Measurements from ENCODE around the gene NTF3. TPM values are rescaled to one million over a fixed set of nuclear protein-coding genes. Genes with fewer than 3 reads are reported as not detected.

NTF3 gene
- total RNA-seq, 4 donors from 2014 or later, result 0.18 to 0.23 TPM; not detected in 2

DNA sequence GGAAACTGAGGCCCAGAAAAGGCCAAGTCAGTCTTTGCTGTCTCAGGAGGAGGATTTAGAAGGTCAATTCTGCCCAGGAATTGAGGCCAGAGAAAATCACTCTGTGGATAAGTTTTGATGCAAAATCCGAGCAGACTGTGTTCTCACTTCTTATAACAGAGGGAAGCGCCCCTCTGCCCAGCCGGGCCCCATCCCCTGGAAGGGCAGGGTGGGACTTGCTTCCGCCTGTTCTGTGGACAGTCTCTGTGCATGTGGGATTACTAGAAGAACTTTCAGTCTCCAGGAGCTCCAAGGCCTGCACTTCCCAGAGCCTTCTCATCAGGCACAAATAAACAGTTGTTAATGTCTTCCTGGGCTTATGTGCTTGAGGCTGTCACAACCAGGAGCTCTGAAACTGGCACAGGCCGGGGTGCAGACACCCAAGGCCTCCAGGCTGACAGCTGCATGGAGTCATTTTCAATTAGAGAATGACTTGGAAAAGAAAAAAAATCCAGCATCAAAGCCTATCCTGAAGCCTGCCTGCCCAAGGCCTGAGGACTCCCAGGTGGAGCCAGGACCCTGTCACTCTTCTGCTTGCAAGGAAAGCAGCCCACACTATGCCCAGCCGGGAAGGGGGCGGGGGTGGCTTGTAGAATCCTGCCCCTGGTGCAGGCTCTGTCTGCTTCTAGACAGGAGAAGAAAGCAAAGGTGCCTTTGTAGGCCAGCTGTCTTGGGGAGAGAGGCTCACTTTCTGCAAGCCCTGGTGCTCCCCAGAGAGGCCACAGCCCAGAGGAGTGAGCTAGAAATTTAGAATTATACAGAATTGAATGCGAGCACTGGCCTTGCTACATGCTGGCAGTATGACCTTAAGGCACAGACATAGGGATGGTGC lies 84.7 kb downstream of the NTF3 start:
- no peak for ATAC-seq
- intact Hi-C loops (cut with DNase I; ENCODE audit: low total_unique reads) (no loop called here), in situ Hi-C loops (cut with MboI; ENCODE audit: low sequenced_read_pairs in 4 of 4) (no loop called here)
- TF ChIP-seq, protein P1, sequence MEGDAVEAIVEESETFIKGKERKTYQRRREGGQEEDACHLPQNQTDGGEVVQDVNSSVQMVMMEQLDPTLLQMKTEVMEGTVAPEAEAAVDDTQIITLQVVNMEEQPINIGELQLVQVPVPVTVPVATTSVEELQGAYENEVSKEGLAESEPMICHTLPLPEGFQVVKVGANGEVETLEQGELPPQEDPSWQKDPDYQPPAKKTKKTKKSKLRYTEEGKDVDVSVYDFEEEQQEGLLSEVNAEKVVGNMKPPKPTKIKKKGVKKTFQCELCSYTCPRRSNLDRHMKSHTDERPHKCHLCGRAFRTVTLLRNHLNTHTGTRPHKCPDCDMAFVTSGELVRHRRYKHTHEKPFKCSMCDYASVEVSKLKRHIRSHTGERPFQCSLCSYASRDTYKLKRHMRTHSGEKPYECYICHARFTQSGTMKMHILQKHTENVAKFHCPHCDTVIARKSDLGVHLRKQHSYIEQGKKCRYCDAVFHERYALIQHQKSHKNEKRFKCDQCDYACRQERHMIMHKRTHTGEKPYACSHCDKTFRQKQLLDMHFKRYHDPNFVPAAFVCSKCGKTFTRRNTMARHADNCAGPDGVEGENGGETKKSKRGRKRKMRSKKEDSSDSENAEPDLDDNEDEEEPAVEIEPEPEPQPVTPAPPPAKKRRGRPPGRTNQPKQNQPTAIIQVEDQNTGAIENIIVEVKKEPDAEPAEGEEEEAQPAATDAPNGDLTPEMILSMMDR (IDR thresholded peaks at IDR 0.05 in 4 of 5, conservative IDR thresholded peaks at IDR 0.05 in 1 of 5), result no peak
- no peak for TF ChIP-seq POLR2A (IDR thresholded peaks at IDR 0.05)
- Histone ChIP-seq H3K36me3 (no peaks in the 10 kb centered on the region), H3K9me3 (no peaks in the 10 kb centered on the region), H3K4me1 (peaks cover 0 to 3% of the 10 kb centered on the region in 2 donors), H3K27ac (no peak overlapping the region), H3K4me3 (no peak overlapping the region), H3K27me3 (peaks cover 0 to 5% (median 0%) of the 10 kb centered on the region in 3 donors)
- no peak for DNase-seq

DNA sequence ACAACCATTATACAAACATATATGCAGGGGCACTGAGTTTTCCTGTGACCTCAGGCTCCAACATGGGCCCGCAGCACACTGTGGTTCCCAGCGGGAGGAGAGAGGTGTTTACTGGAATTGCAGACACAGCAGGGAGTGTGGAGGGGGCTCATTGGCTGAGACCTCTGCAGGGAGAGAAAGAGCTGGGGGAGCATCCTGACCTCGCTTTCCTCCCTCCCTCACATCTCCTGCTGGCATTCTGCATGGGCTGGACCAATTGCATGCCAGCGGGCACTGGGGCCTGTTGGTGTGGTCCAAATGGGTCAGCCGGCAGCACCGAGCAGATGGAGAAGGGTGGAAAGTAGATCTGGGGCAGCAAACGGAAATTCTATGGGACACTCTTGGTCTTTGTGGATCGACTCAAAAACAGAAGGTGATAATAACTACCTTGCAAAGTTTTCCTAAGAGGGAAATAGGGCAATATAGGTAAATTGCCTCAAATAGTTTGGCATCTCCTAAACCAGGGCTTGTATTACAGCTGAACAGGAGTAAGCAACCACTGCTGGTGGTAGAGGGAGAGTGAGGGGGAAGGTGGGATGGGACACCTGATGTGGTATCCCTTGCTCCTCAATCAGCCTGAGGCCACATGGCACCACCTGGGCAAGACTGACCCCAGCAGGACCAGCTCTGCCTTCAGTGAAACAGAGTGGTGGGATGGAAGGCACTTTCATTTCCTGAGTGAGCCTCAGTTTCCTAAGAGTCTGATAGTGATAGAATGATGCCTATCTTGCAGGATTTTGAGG lies 86.9 kb downstream of the NTF3 start:
- intact Hi-C loops (cut with DNase I; ENCODE audit: low total_unique reads), result no loop called here
- DNase-seq, result no peak
- TF ChIP-seq, protein P1 (IDR thresholded peaks at IDR 0.05 in 4 of 5, conservative IDR thresholded peaks at IDR 0.05 in 1 of 5), result no peak
- TF ChIP-seq POLR2A (IDR thresholded peaks at IDR 0.05), result no peak

DNA sequence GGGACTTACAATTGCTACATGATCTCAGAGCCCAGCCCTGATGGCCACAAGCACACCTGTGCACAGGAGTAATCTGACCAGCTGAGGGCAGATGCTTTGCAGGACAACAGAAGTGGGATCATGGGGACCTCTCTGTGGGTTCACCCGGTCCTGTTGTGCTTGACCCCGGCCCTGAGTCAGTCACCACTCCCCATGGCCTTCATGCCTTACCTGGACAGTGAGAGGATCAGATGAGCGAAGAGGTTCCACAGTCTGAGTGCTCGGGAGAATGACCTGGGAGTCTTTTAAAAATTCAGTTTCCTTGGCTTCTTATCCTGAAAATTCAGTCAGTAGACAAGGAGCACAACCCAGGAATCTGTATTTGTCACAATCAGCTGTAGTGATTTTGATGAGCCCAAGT lies 88.1 kb downstream of the NTF3 start:
- Histone ChIP-seq H3K4me1 (no peaks in the 10 kb centered on the region), H3K27me3 (no peaks in the 10 kb centered on the region), H3K36me3 (no peaks in the 10 kb centered on the region), H3K9me3 (no peaks in the 10 kb centered on the region), H3K27ac (no peak overlapping the region), H3K4me3 (no peak overlapping the region)
- no peak for ATAC-seq
- TF ChIP-seq POLR2A (IDR thresholded peaks at IDR 0.05), result no peak
- TF ChIP-seq, protein P1 (IDR thresholded peaks at IDR 0.05 in 4 of 5, conservative IDR thresholded peaks at IDR 0.05 in 1 of 5), result no peak
- DNase-seq, result no peak
- intact Hi-C loops (cut with DNase I; ENCODE audit: low total_unique reads) (no loop called here), in situ Hi-C loops (cut with MboI; ENCODE audit: low sequenced_read_pairs in 4 of 4) (no loop called here)

More for the DNA sequence above, 86.9 kb downstream of the NTF3 start:
- Histone ChIP-seq H3K27me3 (no peaks in the 10 kb centered on the region), H3K4me3 (no peak overlapping the region), H3K9me3 (no peaks in the 10 kb centered on the region), H3K27ac (no peak overlapping the region), H3K4me1 (no peaks in the 10 kb centered on the region), H3K36me3 (no peaks in the 10 kb centered on the region)
- ATAC-seq, result no peak
- in situ Hi-C loops (cut with MboI; ENCODE audit: low sequenced_read_pairs in 4 of 4), result no loop called here

DNA sequence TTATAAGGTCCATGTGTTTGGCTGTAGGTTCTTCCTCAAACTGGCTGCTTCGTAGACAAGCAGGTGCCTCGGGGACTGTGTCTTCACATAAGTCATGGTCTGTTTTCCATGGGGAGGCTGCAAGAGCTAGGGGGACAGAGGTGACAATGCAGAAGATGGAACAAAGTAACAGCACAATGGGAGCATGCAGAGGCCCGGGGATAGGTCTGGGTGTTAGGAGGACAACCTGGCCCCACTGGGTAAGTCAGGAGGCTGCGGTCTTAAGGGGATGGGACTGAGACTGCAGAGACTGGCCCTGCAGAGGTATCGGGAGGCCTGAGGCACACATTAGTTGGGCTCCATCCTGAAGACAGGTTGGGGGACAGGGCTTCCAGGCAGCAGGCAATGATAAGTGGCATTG lies 88.9 kb downstream of the NTF3 start:
- in situ Hi-C loops (cut with MboI; ENCODE audit: low sequenced_read_pairs in 4 of 4), result no loop called here
- DNase-seq, result no peak

More for the DNA sequence above, 88.9 kb downstream of the NTF3 start:
- ATAC-seq, result no peak
- no peak overlapping the region for H3K27ac ChIP-seq
- no peaks in the 10 kb centered on the region for H3K9me3 ChIP-seq
- H3K36me3 ChIP-seq, result no peaks in the 10 kb centered on the region
- no peak overlapping the region for H3K4me3 ChIP-seq
- no peaks in the 10 kb centered on the region for H3K4me1 ChIP-seq
- no peaks in the 10 kb centered on the region for H3K27me3 ChIP-seq
- TF ChIP-seq, protein P1 (IDR thresholded peaks at IDR 0.05 in 4 of 5, conservative IDR thresholded peaks at IDR 0.05 in 1 of 5), result no peak
- no peak for TF ChIP-seq POLR2A (IDR thresholded peaks at IDR 0.05)
- intact Hi-C loops (cut with DNase I; ENCODE audit: low total_unique reads), result no loop called here

Measured in gastrocnemius medialis (tissue), 4 donors.